Mesenteric fat pad (tissue), 1 donor: ENCODE measurements around the gene VEGFA. TPM values are rescaled to one million over a fixed set of nuclear protein-coding genes. Genes with fewer than 3 reads are reported as not detected.

ENCODE experiments used
- DNase-seq: peaks from one replicate; pipeline ENCODE4 v3.0.0-alpha.2; 2020; ENCODE audit warnings: low spot score
- total RNA-seq: library from RNA; stranded (reverse); fragmentation: NEBNext Ultra II Directional; extraction: Animal tissue kit (Norgen Biotek cat#: 25700); gene quantifications from one replicate; pipeline ENCODE4 v1.2.1, GENCODE V29; 2021
- donor health status: DM: yes; HTN: yes; CAD: no.

The VEGFA gene
- total RNA-seq, 1 donor from 2014 or later: 498 TPM

DNA sequence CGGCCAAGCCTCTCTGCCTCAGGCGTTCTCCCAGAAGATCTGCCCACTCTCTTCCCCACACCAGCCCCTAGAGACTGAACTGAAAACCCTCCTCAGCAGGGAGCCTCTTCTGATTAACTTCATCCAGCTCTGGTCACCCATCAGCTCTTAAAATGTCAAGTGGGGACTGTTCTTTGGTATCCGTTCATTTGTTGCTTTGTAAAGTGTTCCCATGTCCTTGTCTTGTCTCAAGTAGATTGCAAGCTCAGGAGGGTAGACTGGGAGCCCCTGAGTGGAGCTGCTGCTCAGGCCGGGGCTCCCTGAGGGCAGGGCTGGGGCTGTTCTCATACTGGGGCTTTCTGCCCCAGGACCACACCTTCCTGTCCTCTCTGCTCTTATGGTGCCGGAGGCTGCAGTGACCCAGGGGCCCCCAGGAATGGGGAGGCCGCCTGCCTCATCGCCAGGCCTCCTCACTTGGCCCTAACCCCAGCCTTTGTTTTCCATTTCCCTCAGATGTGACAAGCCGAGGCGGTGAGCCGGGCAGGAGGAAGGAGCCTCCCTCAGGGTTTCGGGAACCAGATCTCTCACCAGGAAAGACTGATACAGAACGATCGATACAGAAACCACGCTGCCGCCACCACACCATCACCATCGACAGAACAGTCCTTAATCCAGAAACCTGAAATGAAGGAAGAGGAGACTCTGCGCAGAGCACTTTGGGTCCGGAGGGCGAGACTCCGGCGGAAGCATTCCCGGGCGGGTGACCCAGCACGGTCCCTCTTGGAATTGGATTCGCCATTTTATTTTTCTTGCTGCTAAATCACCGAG is 14.2 kb downstream of the VEGFA start:
- no peak for DNase-seq

DNA sequence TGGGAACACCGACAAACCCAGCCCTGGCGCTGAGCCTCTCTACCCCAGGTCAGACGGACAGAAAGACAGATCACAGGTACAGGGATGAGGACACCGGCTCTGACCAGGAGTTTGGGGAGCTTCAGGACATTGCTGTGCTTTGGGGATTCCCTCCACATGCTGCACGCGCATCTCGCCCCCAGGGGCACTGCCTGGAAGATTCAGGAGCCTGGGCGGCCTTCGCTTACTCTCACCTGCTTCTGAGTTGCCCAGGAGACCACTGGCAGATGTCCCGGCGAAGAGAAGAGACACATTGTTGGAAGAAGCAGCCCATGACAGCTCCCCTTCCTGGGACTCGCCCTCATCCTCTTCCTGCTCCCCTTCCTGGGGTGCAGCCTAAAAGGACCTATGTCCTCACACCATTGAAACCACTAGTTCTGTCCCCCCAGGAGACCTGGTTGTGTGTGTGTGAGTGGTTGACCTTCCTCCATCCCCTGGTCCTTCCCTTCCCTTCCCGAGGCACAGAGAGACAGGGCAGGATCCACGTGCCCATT is 15.3 kb downstream of the VEGFA start:
- DNase-seq: no peak

DNA sequence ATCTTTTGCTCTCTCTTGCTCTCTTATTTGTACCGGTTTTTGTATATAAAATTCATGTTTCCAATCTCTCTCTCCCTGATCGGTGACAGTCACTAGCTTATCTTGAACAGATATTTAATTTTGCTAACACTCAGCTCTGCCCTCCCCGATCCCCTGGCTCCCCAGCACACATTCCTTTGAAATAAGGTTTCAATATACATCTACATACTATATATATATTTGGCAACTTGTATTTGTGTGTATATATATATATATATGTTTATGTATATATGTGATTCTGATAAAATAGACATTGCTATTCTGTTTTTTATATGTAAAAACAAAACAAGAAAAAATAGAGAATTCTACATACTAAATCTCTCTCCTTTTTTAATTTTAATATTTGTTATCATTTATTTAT is 15.9 kb downstream of the VEGFA start:
- DNase-seq: no peak

DNA sequence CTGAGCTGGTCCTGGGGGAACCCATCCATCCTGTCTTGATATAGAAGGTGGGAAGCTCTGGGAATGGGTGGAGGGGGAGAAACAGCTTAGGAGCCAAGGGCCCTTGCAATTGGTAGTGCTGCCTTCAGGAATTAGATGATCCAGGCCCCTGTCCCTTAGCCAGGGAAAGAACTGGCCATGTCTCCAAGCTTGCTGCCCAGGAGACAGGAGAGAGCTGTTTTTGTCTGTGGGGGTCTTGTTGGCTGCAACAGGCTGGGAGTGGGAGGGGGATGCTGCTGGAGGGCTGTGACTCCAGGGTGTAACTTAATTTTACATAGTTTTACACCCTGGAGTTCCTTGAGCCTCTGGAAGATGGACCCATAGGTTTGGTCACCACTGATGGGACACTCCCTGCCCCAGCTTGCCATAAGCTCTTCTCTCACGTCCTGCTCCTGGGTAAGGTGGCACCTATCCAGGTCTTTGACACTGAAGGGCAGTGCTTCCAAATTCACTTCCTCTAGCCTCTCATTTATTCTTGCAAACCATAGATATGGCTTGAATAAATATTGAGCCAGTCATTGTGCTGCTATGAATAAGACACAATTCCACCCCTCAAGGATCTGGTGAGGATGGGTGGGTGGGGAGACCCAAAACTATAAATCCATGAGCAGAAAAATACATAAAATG is 16.8 kb downstream of the VEGFA start:
- DNase-seq: no peak

DNA sequence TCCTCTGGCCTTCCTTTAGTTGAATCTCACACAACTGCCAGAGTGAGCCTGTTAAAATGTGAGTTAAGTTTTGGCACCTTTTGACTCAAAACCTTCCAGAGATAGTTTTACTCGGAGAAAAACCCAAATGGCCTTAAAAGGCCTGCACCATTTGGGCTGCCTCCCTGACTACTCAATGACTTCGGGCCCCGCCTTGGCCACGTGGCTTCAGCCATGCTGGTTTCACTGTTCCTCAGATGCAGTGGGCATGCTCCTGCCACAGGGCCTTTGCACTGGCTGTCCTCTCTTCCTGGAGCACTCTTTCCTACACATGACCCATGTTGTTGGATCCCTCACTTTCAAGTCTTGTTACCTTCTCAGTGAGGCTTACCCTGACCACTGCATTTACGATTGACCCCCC is 18.3 kb downstream of the VEGFA start:
- no peak for DNase-seq

DNA sequence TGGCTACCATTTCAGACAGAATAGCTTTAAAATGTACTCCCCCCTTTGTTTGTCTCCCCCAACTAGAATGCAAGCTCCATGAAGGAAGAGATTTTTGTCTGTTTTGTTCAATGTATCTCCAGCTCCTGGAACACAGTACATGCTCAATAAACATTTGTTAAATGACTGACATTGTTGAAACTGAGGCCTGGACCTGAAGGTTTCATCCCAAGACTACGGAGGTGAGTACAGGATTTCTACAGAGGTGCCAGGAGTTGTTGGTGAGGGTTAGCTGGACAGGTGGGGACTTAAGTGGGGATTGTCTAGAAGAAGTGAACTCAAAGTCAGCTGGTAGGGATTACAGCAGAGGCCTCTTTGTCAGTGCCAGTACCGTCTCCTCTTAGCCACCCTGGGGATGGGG is 19.4 kb downstream of the VEGFA start:
- no peak for DNase-seq

DNA sequence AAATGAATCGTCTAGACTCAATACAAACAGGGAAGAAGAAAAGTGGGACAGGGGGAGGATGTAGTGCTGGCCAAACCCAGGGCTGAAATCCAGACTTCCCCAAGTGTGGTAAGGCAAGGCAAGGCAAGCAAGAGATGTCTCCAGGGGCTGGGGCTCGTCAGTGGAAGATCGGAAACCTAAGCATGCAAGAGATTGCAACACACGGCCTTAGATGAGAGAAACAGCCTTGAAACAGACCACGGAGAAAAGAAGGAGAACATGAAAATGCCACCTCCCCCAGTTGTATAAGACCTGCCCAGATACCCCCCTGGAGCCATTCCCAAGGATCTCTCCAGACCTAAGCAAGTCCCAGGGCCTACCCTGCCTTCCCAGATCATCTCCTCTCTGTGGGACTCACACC is 20.0 kb downstream of the VEGFA start:
- DNase-seq: no peak

DNA sequence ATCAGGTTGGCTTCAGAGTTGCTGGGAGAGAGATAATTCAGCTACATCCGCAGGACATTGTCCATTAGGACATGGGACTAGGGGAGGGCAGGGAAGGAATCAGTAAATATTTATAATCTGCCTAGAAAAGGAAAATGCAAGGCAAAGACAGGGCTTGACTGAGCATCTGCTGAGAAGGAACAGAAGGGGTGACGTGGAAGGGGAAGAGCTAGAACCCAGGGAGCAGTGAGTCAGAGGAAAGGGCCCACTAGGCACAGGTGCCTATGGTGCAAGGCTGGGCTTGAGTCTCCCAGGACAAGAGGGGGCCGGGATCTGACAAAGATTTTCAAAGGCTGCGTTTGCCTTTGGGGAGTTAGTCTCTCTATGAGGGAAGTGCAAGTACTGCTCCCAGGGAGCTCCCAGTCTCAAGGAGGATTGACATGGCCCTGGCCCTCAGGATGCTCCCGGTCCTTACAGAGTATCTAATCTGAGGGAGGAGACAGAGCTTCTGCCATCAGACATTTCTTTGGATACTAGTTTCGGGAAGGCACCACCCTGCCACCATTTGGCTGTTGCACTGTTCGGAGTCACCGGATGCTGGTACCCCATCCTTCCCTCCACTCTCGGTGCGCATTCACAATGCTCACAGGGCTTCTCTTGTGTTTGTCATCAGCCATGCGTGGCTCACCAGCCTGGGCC is 21.9 kb downstream of the VEGFA start:
- DNase-seq: no peak

DNA sequence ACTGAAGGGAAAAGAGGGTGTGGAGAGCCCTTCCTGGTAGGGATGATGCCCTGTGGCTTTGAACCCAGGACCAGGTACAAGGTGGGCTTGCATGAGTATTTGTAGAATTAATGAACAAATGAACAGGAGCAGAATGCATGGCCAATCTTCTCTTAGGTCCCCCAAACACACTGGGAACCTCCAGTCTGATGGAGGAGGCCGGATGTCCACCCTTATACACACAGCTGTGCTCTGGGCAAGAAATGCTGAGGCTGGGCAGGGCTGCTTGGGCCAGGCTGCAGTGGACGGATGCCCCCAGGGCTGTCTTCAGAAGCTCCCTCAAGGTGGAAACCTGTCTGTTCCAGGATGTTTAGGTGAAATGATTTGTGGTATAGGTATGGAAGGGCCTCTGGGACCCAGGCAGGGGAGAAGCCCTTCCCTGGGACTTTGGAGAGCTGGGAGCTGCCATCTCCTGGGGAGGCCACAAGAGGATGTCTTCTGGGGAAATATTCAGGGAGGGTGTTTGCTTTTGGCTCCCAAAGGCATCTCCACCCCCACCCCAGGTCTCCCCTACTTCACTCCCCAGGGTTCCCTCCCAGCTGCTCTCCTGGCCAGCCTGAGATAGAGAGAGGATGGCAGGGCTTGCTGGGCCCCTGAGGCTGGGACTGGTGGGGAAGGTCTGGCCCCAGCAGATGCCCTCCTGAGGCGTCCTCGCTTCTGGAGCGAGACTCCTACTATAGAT is 23.3 kb downstream of the VEGFA start:
- no peak for DNase-seq

DNA sequence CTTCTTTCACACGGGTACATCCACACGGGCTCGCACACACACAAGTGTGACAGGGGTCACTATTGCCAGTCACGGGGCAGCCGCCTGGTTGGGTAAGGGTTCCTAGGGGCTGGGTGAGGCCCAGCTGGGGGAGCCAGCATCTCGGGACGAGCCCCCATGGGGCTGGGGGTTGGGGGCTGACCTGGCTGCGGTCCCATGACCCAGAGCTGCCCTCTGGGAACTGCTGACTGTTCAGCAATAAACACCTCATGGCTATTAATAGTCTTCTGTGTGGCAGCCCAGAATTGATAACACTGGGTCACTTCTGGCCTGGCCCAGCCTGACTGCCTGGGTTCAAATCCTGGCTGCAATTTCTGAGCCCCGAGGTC is 23.8 kb downstream of the VEGFA start:
- no peak for DNase-seq

DNA sequence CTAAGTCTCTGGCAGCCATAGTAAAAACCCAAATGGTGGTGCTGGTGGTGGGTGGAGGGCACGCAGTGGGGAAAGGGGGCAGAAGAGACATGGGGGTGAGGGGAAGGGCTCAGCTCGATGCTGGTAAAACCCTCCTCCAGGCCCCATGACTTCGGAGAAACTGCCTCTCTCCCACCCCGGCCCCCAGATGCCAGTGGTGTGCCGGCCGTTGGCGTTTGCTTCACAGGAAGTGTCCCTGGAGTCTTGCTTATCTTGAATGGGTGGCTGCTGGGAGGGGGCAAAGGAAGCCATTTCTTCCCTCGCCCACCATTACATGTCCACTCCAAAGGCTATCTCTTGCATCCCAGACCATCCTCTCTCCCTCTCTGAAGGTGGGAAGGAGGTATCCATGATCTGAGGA is 25.4 kb downstream of the VEGFA start:
- no peak for DNase-seq

DNA sequence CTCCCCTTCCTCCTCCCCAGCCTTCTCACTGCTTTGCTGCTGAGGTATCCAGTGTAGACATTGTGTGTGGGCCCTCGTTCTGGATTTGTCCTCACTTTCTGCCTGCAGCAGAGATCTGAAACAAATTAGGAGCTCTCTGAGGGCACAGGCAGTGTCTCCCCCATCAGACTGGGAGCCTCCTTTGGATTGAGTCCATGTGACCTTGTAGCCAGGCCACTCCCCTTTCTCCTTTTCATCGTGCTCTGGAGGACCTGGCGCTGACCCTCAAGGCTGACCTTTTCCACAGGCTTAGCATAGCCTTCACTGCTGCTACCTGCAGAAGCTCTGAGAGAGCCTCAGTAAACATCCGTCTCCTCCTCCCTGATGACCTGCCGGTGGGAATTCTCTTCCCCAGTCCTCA is 26.2 kb downstream of the VEGFA start:
- no peak for DNase-seq

DNA sequence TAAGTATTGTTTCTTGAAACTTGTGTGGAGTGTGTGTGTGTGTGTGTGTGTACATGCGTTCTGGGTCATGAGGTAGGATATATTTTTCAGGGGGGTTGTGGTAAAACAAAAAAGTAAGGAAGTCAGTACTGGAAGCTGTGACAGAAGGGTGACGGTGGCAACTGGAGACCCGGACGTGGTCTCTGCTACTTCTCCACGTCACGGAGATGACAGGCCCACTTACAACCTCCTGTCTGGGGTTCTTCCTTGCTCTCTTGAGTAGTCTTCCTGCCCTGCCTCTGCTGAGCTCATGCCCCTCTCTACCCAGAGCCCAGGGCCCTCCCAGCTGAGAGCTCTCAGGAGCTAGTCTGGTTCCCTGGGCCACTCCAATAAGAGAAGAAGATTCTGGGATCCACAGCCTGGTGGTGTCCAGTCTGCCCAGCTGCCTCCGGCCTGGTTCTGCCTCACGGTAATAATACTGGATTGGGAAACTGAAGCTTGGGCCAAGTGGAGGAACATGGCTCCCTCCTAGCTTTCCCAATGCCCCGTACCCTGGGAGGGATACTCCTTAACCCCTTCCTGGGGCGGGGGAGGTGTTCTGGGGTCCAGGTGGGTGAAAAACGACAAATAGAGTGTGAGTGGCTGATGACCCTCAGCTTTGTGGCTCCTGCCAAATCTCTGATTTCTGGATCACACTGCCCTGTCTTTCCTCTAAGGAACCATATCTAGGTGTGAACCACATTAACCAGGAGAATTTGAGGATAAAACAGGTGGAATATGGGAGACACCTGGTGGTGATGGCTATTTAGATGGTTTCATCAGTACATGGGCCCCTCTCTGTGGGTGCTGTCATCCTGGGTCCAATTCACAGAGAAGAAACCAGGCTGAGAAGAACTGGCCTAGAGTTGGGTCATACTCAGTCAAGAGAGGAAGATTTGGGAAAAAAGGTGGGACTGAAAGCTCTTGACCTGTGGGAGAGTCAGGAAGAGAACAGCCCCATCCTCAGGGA is 27.2 kb downstream of the VEGFA start:
- no peak for DNase-seq

DNA sequence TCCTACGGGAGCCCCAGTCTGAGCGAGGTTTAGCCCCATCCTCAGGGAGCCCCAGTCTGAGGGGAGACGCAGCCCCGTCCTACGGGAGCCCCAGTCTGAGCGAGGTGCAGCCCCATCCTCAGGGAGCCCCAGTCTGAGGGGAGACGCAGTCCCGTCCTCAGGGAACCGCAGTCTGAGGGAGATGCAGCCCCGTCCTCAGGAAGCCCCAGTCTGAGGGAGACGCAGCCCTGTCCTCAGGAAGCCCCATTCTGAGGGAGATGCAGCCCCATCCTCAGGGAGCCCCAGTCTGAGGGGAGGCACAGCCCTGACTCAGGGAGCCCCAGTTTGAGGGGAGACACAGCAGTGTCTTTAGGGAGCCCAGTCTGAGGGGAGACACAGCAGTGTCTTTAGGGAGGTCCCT is 27.9 kb downstream of the VEGFA start:
- no peak for DNase-seq

DNA sequence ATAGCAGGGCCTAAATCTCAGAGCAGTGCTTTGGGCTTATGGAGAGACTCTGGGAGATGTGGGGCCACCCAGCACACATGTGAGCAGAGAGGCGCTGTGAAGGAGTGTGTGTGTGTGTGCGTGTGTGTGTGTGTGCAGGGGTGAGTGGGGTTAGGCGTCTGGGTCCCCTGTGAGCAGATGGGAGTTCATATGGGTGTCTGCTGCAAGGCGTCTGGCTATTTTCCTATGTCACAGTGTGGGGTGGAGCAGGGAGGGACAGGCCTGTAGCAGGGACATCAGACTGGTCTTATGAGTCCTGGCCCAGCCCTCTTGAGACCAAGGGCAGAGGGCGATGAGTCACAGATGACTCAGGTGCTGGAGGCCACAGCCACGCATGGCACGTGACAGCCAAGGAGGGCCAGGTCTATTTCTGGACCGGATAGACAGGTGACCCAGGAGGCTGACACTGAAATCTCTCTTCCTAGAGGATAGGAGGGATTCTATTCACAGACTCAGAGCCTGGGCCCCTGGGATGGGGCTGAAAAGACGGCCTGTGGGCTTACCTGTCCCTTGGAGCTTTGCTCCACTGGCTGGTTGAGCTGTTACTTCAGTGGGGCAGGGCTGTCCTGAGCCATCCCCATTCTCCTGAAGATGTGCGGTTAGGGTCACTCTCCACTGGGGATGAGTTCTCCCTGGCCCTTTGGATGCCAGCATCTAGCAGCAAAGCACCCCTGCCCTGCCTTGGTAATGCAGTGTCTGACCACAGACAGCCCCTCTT is 28.9 kb downstream of the VEGFA start:
- DNase-seq: no peak

DNA sequence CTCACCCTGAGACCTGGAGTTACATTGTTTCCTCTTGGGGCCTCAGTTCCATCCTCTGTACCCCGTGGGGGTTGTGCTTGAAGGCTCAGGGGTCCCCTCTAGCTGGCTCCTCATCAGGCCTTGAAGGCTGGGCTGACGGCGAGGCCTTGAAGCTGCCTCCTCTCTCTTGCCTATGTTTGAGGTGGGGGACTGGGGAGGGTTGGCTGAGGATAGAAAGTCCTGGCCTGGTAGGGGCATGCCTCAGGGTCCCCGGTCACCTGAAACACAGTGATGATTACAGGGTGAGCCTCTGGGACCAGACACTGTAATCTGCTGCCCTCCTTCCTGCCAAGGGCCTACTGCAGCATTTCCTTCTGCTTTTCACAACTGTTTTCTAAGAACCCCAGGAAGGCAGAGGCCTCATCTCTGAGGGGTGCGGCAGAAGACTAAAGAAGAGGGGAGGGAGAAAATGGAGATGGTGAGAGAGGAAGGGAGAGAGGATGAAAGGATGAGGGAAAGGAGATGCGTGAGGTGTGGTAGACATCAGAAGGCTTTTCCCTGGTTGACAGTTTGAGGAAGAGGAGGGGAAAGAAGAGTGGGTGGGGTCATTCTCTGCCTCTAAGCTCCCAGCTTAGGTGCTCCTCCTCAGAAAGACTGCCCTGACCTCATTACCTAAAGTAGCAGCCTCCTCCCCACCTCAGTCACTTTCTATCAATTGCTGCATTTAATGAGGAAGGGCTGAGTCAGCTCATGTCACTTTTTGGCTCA is 29.7 kb downstream of the VEGFA start:
- no peak for DNase-seq

DNA sequence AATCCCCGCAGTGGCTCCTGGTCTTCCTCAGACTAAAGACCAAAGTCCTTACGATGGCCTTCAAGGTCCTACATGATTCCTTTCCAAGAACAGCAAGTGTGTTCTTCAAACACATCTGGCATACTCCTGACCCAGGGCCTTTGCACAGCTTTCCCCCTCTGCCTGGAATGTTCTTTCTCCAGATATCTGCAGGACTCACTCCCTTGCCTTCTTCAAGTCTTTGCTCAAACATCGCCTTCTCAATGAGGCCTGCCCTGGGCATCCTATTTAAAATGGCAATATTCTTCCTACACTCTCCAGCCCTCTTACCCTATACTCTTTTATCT is 30.2 kb downstream of the VEGFA start:
- no peak for DNase-seq

DNA sequence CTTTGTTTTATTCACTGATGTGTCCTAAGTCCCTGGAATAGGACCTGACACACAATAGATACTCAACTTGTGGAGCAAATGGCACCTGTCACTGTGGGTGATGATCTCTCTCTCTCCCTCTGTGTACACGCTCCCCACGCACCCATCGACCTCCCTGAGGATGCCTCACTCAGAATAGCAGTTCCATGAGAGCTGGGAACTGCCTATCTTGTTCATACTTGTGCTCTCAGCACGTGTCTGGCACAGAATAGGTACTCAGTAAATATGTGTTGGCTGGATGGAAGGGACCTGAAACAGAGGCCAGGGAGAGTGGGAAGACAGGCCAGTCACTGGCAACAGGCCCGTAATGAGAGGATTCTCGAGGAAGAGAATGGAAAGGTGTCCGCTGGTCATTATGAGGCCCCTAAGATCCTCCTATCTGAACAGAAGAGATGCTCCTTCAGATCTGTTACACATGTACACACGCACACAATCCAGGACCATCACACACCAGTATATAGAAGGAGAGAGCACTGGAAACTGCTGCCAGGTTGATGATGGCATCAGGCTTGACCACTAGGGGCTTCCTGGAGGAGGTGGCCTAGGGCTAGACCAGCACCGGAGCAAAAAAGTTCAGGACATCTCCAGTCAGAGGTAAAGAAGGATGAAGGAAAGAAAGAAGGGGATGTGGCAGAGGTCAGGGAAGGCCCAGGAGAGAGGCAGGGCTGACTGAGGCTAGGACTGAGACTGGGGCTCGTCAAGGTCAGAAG is 30.9 kb downstream of the VEGFA start:
- DNase-seq: no peak
